OCI-LY7 (cell line): ENCODE results near the gene CSF1R.

ENCODE experiments used
- EZH2phosphoT487 ChIP-seq: fragments of 200-600 bp; sonication (generic); IDR thresholded peaks from 2 replicates; pipeline ENCODE4 v1.6.1; 2018; ENCODE audit warnings: low read depth, borderline replicate concordance, mild to moderate bottlenecking, mixed run types, antibody characterized with exemption, low read length, moderate library complexity, mixed read lengths
- TF ChIP-seq, protein P1 (sequence below): fragments of 200-600 bp; sonication (generic); conservative IDR thresholded peaks from 2 replicates; pipeline ENCODE4 v1.5.1; 2014; ENCODE audit warnings: mild to moderate bottlenecking, antibody characterized with exemption, low read length, moderate library complexity, mixed read lengths

DNA sequence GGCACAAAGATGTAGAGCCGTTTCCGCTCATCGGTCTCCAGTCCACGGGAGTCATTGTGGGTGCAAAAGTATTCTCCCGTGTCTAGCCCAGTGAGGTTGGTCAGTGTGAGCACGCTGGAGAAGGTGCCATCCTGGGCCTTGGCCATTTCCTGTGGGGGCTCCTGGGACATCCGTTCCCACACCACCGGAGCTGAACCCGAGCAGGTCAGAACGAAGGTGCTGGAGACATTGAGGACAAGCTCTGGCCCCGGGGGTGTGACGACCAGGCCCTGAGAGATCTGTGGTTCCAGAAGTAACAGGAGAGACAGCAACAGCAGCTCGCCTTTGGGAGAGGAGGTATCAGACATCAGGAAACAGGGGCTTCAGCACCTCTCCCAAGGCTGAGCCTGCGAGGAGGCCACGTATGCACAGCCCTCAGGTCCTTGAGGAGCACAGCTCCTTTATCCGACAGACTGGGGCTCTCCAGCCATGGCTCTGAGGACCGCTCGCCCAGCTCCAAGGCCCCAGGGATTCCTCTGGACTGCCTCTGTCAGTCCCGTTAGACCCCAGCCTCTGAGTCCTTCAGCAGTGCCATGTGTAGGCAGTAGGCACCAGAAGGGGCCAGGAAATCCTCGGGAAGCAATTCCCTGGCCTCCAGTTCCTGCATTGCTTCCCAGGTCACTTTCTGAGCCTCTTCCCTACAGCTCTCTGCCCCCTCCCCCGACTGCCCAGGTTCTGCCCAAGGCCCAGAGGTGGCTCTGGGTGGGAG, 49.4 kb upstream of the CSF1R start:
- TF ChIP-seq, protein P1, sequence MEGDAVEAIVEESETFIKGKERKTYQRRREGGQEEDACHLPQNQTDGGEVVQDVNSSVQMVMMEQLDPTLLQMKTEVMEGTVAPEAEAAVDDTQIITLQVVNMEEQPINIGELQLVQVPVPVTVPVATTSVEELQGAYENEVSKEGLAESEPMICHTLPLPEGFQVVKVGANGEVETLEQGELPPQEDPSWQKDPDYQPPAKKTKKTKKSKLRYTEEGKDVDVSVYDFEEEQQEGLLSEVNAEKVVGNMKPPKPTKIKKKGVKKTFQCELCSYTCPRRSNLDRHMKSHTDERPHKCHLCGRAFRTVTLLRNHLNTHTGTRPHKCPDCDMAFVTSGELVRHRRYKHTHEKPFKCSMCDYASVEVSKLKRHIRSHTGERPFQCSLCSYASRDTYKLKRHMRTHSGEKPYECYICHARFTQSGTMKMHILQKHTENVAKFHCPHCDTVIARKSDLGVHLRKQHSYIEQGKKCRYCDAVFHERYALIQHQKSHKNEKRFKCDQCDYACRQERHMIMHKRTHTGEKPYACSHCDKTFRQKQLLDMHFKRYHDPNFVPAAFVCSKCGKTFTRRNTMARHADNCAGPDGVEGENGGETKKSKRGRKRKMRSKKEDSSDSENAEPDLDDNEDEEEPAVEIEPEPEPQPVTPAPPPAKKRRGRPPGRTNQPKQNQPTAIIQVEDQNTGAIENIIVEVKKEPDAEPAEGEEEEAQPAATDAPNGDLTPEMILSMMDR: no peak
- TF ChIP-seq EZH2phosphoT487: no peak
